NT2/D1 (cell line): ENCODE results near the gene AAMP.

Experiments
- DNase-seq: peaks from one replicate; pipeline ENCODE4 v3.0.0-alpha.2; 2011; ENCODE audit warnings: low read depth, low spot score
- H3K27me3 ChIP-seq: 2 replicates; pipeline ENCODE4 v1.6.0; 2011; ENCODE audit warnings: mild to moderate bottlenecking; ENCODE audit not compliant: insufficient read length, insufficient read depth
- H3K36me3 ChIP-seq: 2 replicates; pipeline ENCODE4 v1.6.1; 2011; ENCODE audit warnings: mild to moderate bottlenecking, low read length, mixed read lengths; ENCODE audit not compliant: insufficient read depth, insufficient read length
- H3K4me1 ChIP-seq: 2 replicates; pipeline ENCODE4 v1.5.1; 2011; ENCODE audit not compliant: insufficient read depth, insufficient read length
- H3K4me3 ChIP-seq: 2 replicates; pipeline ENCODE4 v1.5.1; 2011; ENCODE audit warnings: low read depth; ENCODE audit not compliant: insufficient read length
- H3K9ac ChIP-seq: 2 replicates; pipeline ENCODE4 v1.6.0; 2011; ENCODE audit warnings: low read depth; ENCODE audit not compliant: insufficient read length
- H3K9me3 ChIP-seq: 2 replicates; pipeline ENCODE4 v1.5.1; 2011; ENCODE audit warnings: mild to moderate bottlenecking, low read length; ENCODE audit not compliant: insufficient read depth
- SUZ12 ChIP-seq: IDR thresholded peaks from 2 replicates; pipeline ENCODE4 v1.6.1; 2011; ENCODE audit not compliant: insufficient read length, insufficient read depth; ENCODE audit errors: extremely low read depth
- YY1 ChIP-seq: IDR thresholded peaks from 2 replicates; pipeline ENCODE4 v1.6.1; 2011; ENCODE audit not compliant: insufficient read length, insufficient read depth
- ZNF274 ChIP-seq: IDR thresholded peaks from 2 replicates; pipeline ENCODE4 v1.6.1; 2011; ENCODE audit warnings: mild to moderate bottlenecking, low read depth, low read length

The AAMP gene

DNA sequence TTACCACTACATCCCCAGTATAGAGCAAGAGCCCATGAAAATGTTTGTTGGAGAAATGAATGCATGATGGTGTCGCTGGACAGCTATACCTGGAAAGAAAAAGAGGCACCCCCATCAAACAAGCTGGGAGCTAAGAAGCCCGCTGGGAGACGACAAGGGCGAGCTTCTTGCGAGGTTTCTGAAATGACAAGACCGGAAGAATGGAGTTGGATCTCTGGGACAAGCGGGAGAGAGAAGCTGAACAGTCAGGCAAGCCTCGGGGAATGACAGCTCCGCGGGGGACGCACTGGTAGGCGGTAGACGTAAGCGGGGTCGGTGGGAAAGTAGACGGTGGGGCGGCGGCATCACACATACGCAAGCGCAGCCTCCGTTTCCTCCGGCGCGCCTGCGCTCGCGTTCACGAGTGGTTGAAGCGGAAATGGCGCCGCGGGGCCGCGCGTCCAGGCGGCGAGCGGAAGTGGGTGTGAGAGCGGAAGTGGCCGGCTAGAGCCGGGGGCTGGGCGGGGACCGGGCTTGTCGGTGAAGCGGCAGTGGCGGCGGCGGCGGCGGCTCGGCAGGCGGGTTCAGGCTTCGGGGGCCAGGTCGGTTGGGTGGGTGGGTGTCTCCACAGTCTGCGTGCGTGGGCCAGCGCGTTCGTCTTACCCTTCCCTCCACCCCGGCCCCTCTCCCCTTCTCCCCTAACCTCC lies 53.1 kb downstream of the AAMP start, which contains the start of gene ARPC2:
ARPC2 (plus strand) TSS at position 516 of the 686 bp plus-strand sequence. CDS start 282 bp downstream, outside the sequence.
- H3K9ac ChIP-seq, result peak within 1 kb of the TSS; percentile 90
- no peaks in the 10 kb centered on the region for H3K9me3 ChIP-seq
- TF ChIP-seq ZNF274 (no peak), YY1 (peak; percentile 46)
- peaks cover 27% of the 10 kb centered on the region for H3K36me3 ChIP-seq
- no peaks in the 10 kb centered on the region for H3K4me1 ChIP-seq
- peak within 1 kb of the TSS; percentile 96 for H3K4me3 ChIP-seq
- peak; percentile 88 for DNase-seq
- H3K27me3 ChIP-seq, result no peaks in the 10 kb centered on the region

DNA sequence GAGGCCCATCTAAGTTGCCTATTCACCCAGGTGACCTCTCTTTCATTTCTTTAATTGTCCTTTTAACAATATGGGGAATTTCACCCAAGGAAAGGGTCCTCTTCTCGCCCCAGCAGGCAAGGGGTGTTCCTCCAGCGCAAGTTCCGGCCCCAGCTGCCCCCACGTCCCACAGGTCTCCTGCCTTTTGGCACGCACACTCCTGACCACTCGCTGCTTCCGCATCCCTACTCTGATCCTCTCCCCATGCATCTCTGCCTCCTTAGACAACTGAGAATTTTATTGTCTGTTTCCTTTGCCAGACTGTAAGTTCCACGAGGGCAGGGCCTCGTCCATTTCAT lies 53.6 kb downstream of the AAMP start:
- peak overlapping the region; percentile 90 for H3K9ac ChIP-seq

More for the DNA sequence above, 53.6 kb downstream of the AAMP start:
- H3K27me3 ChIP-seq, result no peaks in the 10 kb centered on the region
- H3K4me3 ChIP-seq, result peak overlapping the region; percentile 96
- no peak for DNase-seq
- TF ChIP-seq YY1, result no peak
- TF ChIP-seq SUZ12, result no peak
- no peak for TF ChIP-seq ZNF274
- H3K4me1 ChIP-seq, result no peaks in the 10 kb centered on the region
- no peaks in the 10 kb centered on the region for H3K9me3 ChIP-seq
- peaks cover 22% of the 10 kb centered on the region for H3K36me3 ChIP-seq
